Right lobe of liver (tissue), 6 donors: ENCODE data around the gene FAM83D. TPM values are rescaled to one million over a fixed set of nuclear protein-coding genes. Genes with fewer than 3 reads are reported as not detected.
A peak's percentile ranks its signal among the peaks of the same experiment; 100 is the strongest.

Experiments used
- ATAC-seq, 4 donors: fragments of 200-7000 bp; cut with Tn5 transposase; one replicate each; pipeline ENCODE4 v1.9.1; 2020; ENCODE audit warnings: mild to moderate bottlenecking in 4 of 4, moderate library complexity in 4 of 4
- DNase-seq, 3 donors: peaks; one replicate each; pipeline ENCODE4 v3.0.0-alpha.2; 2020
- H3K27ac ChIP-seq, 3 donors: fragments of 200-600 bp; one replicate each; pipeline ENCODE4 v1.8.0; 2022
- H3K27me3 ChIP-seq, 2 donors: fragments of 200-600 bp; one replicate each; pipeline ENCODE4 v1.8.0; 2022
- H3K36me3 ChIP-seq, 4 donors: fragments of 200-600 bp; sonication (generic) in 1 of 4; one replicate each; pipeline versions ENCODE4 v1.5.1 to v1.8.0; 2017 to 2022; ENCODE audit warnings: control low read depth in 1 of 4
- H3K4me1 ChIP-seq, 4 donors: fragments of 200-600 bp; sonication (generic) in 1 of 4; one replicate each; pipeline versions ENCODE4 v1.5.1 to v1.8.0; 2017 to 2022; ENCODE audit warnings: control low read depth in 1 of 4
- H3K4me3 ChIP-seq, 3 donors: fragments of 200-600 bp; one replicate each; pipeline ENCODE4 v1.8.0; 2022
- H3K9me3 ChIP-seq, 4 donors: fragments of 200-600 bp; sonication (generic) in 1 of 4; one replicate each; pipeline versions ENCODE4 v1.5.1 to v1.8.0; 2017 to 2022; ENCODE audit warnings: control low read depth in 1 of 4
- CTCF ChIP-seq, 4 donors: fragments of 200-600 bp in 3 of 4; fragments of 450-650 bp in 1 of 4; IDR thresholded peaks; one replicate each; pipeline versions ENCODE4 v1.5.1 to v1.8.0; 2016 to 2022; ENCODE audit warnings: antibody characterized with exemption in 4 of 4, mild to moderate bottlenecking in 2 of 4
- POLR2A ChIP-seq: fragments of 450-650 bp; IDR thresholded peaks from one replicate; pipeline ENCODE4 v1.6.1; 2017; ENCODE audit warnings: antibody characterized with exemption, mild to moderate bottlenecking
- WGBS: methylation state at CpG from one replicate; pipeline ENCODE4 v1.1.6; 2018; ENCODE audit warnings: low coverage, low lambda C conversion rate; ENCODE audit not compliant: insufficient coverage; ENCODE audit errors: missing lambda C conversion rate; 5-methylcytosine and 5-hydroxymethylcytosine counted together
- intact Hi-C, 2 donors: fragments of 100-400 bp; cut with DNase I; formaldehyde crosslinking; loops; one replicate each; pipeline versions ENCODE4 v1.11.2 to v1.14.1; 2022
- total RNA-seq, 6 experiments: library from RNA; depleted of rRNA in 2 of 6; stranded (reverse); fragments of >200 nt in 2 of 6; fragmentation: NEBNext Ultra II Directional in 3 of 6; extraction: Animal tissue kit (Norgen Biotek cat#: 25700) in 3 of 6; gene quantifications; one replicate each; pipeline versions ENCODE4 v1.1.0 to v1.2.4, GENCODE V29; 2016 to 2023
- donor health status: DM: no; HTN: yes; CAD: no.
- donor health status: DM: no; HTN: no; CAD: no.
- donor health status: DM: no; HTN: no; CAD: no.
- donor health status: DM: no; HTN: yes; CAD: no.
- donor health status: DM: no; HTN: yes; CAD: no.

Gene FAM83D
- total RNA-seq, 6 experiments from 2014 or later = 0.83 to 3.3 (median 1.7) TPM

GRCh38 chr20:38941726-38942389, 15.6 kb downstream of the FAM83D start:
- Histone ChIP-seq H3K4me3 (no peak overlapping the region), H3K36me3 (no peaks in the 10 kb centered on the region), H3K4me1 (no peaks in the 10 kb centered on the region), H3K27ac (no peak overlapping the region), H3K9me3 (no peaks in the 10 kb centered on the region), H3K27me3 (no peaks in the 10 kb centered on the region)
- no peak for DNase-seq
- intact Hi-C loops = no loop called here
- 96% methylated on average over 4 of the region's 5 CpGs for WGBS
- TF ChIP-seq CTCF (IDR thresholded peaks at IDR 0.05) (no peak), POLR2A (no peak)
- ATAC-seq = peak in 1 of 4 donors; percentile 20

GRCh38 chr20:38945012-38945411, 18.8 kb downstream of the FAM83D start:
- 81% methylated on average over 3 of the region's 3 CpGs for WGBS
- H3K4me3 ChIP-seq = no peak overlapping the region

GRCh38 chr20:38946836-38947235, 20.6 kb downstream of the FAM83D start:
- H3K36me3 ChIP-seq = no peaks in the 10 kb centered on the region
- H3K9me3 ChIP-seq = no peaks in the 10 kb centered on the region
- TF ChIP-seq POLR2A (no peak), CTCF (IDR thresholded peaks at IDR 0.05) (no peak)
- no peaks in the 10 kb centered on the region for H3K27me3 ChIP-seq
- no peak overlapping the region for H3K4me3 ChIP-seq
- H3K4me1 ChIP-seq = no peaks in the 10 kb centered on the region
- WGBS = 96% methylated on average over 3 of the region's 3 CpGs
- DNase-seq (no peak), ATAC-seq (no peak)
- H3K27ac ChIP-seq = no peak overlapping the region
- intact Hi-C loops = no loop called here

More at GRCh38 chr20:38945012-38945411, 18.8 kb downstream of the FAM83D start:
- Histone ChIP-seq H3K4me1 (no peaks in the 10 kb centered on the region), H3K36me3 (no peaks in the 10 kb centered on the region), H3K9me3 (no peaks in the 10 kb centered on the region), H3K27me3 (no peaks in the 10 kb centered on the region), H3K27ac (no peak overlapping the region)
- DNase-seq (no peak), ATAC-seq (no peak)
- no peak for TF ChIP-seq POLR2A
- TF ChIP-seq CTCF (IDR thresholded peaks at IDR 0.05) = no peak
- intact Hi-C loops = no loop called here

- no peak for TF ChIP-seq POLR2A
- TF ChIP-seq CTCF (IDR thresholded peaks at IDR 0.05) = no peak
- Histone ChIP-seq H3K4me1 (no peaks in the 10 kb centered on the region), H3K36me3 (no peaks in the 10 kb centered on the region), H3K27me3 (no peaks in the 10 kb centered on the region), H3K9me3 (no peaks in the 10 kb centered on the region), H3K4me3 (no peak overlapping the region), H3K27ac (no peak overlapping the region)
- intact Hi-C loops = no loop called here
- ATAC-seq (no peak), DNase-seq (no peak)
- 83% methylated on average over 6 of the region's 7 CpGs for WGBS
Observed at GRCh38 chr20:38947931-38948362, 21.7 kb downstream of the FAM83D start.
